ENCODE measurements around the gene SAMD4B. TPM values are rescaled to one million over a fixed set of nuclear protein-coding genes. Genes with fewer than 3 reads are reported as not detected.
A peak's percentile ranks its signal among the peaks of the same experiment; 100 is the strongest.

The SAMD4B gene
- total and polyA plus RNA-seq, 4 donors, result 77.6 to 103 (median 86.8) TPM

DNA sequence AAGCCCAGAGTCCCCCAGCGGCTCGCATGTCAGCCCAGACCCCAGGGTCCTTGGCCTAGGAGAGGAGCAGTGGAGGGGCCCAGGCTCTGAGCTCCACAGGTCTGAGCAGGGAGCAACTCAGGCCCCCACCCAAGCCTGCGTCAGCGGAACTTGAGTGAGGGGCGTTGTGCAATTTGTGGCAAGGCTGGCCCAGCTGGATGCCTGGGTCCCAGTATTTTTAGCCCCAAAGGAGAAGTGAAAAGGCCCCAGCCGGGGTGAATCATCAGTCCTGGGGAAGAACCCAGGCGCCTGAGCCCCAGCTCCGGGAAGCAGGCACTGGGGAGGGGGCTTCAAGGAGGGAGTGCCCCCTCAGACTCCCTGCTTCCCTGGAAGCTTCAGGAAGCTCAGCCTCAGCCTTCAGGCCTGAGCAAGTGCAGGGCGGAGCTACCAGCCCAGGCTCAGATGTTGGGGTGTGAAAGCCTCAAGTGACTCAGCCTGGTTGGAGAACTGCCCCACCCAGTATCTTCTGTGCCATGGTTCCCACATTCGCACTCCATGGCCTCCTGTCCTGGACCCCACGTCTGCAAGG lies 56.2 kb downstream of the SAMD4B start:
- peak overlapping the region; percentile 29 to 97 for H3K27ac ChIP-seq (ENCODE audit: low read depth in 1 of 2, low read length in 1 of 2)
- H3K9me3 ChIP-seq (ENCODE audit: control insufficient read depth in 4 of 4, insufficient read depth in 3 of 4, low read length in 3 of 4), result no peaks in the 10 kb centered on the region
- DNase-seq (no peak), ATAC-seq (ENCODE audit: insufficient read depth, low FRiP score) (peak; percentile 12)
- peaks cover 0 to 16% (median 13%) of the 10 kb centered on the region in 4 donors for H3K36me3 ChIP-seq (ENCODE audit: control insufficient read depth in 4 of 4, insufficient read depth in 4 of 4, low read length in 4 of 4)
- H3K9ac ChIP-seq (ENCODE audit: insufficient read depth in 1 of 2, low read length in 2 of 2), result no peak overlapping the region
- TF ChIP-seq, protein P1, sequence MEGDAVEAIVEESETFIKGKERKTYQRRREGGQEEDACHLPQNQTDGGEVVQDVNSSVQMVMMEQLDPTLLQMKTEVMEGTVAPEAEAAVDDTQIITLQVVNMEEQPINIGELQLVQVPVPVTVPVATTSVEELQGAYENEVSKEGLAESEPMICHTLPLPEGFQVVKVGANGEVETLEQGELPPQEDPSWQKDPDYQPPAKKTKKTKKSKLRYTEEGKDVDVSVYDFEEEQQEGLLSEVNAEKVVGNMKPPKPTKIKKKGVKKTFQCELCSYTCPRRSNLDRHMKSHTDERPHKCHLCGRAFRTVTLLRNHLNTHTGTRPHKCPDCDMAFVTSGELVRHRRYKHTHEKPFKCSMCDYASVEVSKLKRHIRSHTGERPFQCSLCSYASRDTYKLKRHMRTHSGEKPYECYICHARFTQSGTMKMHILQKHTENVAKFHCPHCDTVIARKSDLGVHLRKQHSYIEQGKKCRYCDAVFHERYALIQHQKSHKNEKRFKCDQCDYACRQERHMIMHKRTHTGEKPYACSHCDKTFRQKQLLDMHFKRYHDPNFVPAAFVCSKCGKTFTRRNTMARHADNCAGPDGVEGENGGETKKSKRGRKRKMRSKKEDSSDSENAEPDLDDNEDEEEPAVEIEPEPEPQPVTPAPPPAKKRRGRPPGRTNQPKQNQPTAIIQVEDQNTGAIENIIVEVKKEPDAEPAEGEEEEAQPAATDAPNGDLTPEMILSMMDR (IDR thresholded peaks at IDR 0.05; ENCODE audit: control extremely low read depth, extremely low read depth), result no peak
- WGBS, 2 donors, result 51 to 60% methylated on average over 11 of the region's 11 CpGs
- H3K4me3 ChIP-seq, result peak overlapping the region; percentile 10
- H3K27me3 ChIP-seq (ENCODE audit: control insufficient read depth in 3 of 3, insufficient read depth in 3 of 3, low read length in 2 of 3), result no peaks in the 10 kb centered on the region
- H3K4me1 ChIP-seq (ENCODE audit: control insufficient read depth in 5 of 5, insufficient read depth in 5 of 5, low read length in 5 of 5), result peaks cover 0 to 29% (median 12%) of the 10 kb centered on the region in 5 donors

GRCh38 chr19:39399668-39400050 lies 57.4 kb downstream of the SAMD4B start:
- TF ChIP-seq, protein P1 (IDR thresholded peaks at IDR 0.05; ENCODE audit: control extremely low read depth, extremely low read depth), result no peak
- H3K27ac ChIP-seq (ENCODE audit: low read depth in 1 of 2, low read length in 1 of 2), result peak overlapping the region in 1 of 2 donors; percentile 57
- no peaks in the 10 kb centered on the region for H3K9me3 ChIP-seq (ENCODE audit: control insufficient read depth in 4 of 4, insufficient read depth in 3 of 4, low read length in 3 of 4)
- no peak for ATAC-seq (ENCODE audit: insufficient read depth, low FRiP score)
- no peak overlapping the region for H3K4me3 ChIP-seq
- DNase-seq, result no peak
- peaks cover 0 to 29% (median 12%) of the 10 kb centered on the region in 5 donors for H3K4me1 ChIP-seq (ENCODE audit: control insufficient read depth in 5 of 5, insufficient read depth in 5 of 5, low read length in 5 of 5)
- peaks cover 0 to 10% (median 5%) of the 10 kb centered on the region in 4 donors for H3K36me3 ChIP-seq (ENCODE audit: control insufficient read depth in 4 of 4, insufficient read depth in 4 of 4, low read length in 4 of 4)
- no peak overlapping the region for H3K9ac ChIP-seq (ENCODE audit: insufficient read depth in 1 of 2, low read length in 2 of 2)
- H3K27me3 ChIP-seq (ENCODE audit: control insufficient read depth in 3 of 3, insufficient read depth in 3 of 3, low read length in 2 of 3), result no peaks in the 10 kb centered on the region
- 95 to 96% methylated on average over 4 of the region's 4 CpGs for WGBS, 2 donors

GRCh38 chr19:39400061-39400460 lies 57.8 kb downstream of the SAMD4B start:
- no peak overlapping the region for H3K4me3 ChIP-seq
- peak overlapping the region in 1 of 2 donors; percentile 57 for H3K27ac ChIP-seq (ENCODE audit: low read depth in 1 of 2, low read length in 1 of 2)
- H3K4me1 ChIP-seq (ENCODE audit: control insufficient read depth in 5 of 5, insufficient read depth in 5 of 5, low read length in 5 of 5), result peaks cover 0 to 29% (median 12%) of the 10 kb centered on the region in 5 donors
- DNase-seq, result no peak
- 80 to 89% methylated on average over 4 of the region's 4 CpGs for WGBS, 2 donors
- H3K27me3 ChIP-seq (ENCODE audit: control insufficient read depth in 3 of 3, insufficient read depth in 3 of 3, low read length in 2 of 3), result no peaks in the 10 kb centered on the region
- TF ChIP-seq, protein P1 (IDR thresholded peaks at IDR 0.05; ENCODE audit: control extremely low read depth, extremely low read depth), result no peak
- ATAC-seq (ENCODE audit: insufficient read depth, low FRiP score), result no peak
- no peaks in the 10 kb centered on the region for H3K9me3 ChIP-seq (ENCODE audit: control insufficient read depth in 4 of 4, insufficient read depth in 3 of 4, low read length in 3 of 4)
- H3K9ac ChIP-seq (ENCODE audit: insufficient read depth in 1 of 2, low read length in 2 of 2), result no peak overlapping the region
- H3K36me3 ChIP-seq (ENCODE audit: control insufficient read depth in 4 of 4, insufficient read depth in 4 of 4, low read length in 4 of 4), result peaks cover 0 to 10% (median 4%) of the 10 kb centered on the region in 4 donors
